ENCODE measurements around the gene SRP72. TPM values are rescaled to one million over a fixed set of nuclear protein-coding genes. Genes with fewer than 3 reads are reported as not detected.

Gene SRP72
- total and polyA plus RNA-seq, 2 of the 8 experiments (the other 6 are each of a cell fraction or from before 2014, with no cell fraction given): 37.7 to 144 TPM

GRCh38 chr4:56530269-56531148 is 63.1 kb downstream of the SRP72 start (continued):
- no peak for TF ChIP-seq CTCF (IDR thresholded peaks at IDR 0.05; ENCODE audit: control extremely low read depth in 1 of 3, insufficient read depth in 1 of 3, low read depth in 1 of 3, low read length in 3 of 3)
- no peak for TF ChIP-seq CHD1 (IDR thresholded peaks at IDR 0.05; ENCODE audit: low read depth, low read length)
- no peak for TF ChIP-seq FOSL1 (IDR thresholded peaks at IDR 0.05; ENCODE audit: insufficient read depth, low read depth, low read length)
- TF ChIP-seq YY1 (IDR thresholded peaks at IDR 0.05; ENCODE audit: low read depth, low read length): no peak
- TF ChIP-seq GTF2F1 (IDR thresholded peaks at IDR 0.05; ENCODE audit: borderline replicate concordance, low read depth, low read length): no peak
- TF ChIP-seq JUND (IDR thresholded peaks at IDR 0.05; ENCODE audit: low read length): no peak
- peak in 1 of 2 experiments; percentile 82; a peak in 2 of 4 replicates for TF ChIP-seq SIN3A (conservative IDR thresholded peaks at IDR 0.05 in 1 of 2, IDR thresholded peaks at IDR 0.05 in 1 of 2; ENCODE audit: low read depth in 1 of 2, low read length in 2 of 2)
- TF ChIP-seq ATF2 (IDR thresholded peaks at IDR 0.05; ENCODE audit: low read length): no peak
